ENCODE measurements around the gene TMEM167B.

Gene TMEM167B
- long read RNA-seq, transcript TMEM167B-201 (3 exons, 3,730 nt): major isoform, 181 of 200 reads
- long read RNA-seq, partial matches to known transcripts: 3 of 200 reads
- long read RNA-seq, other reads (novel, unspliced or antisense): 16 of 200 reads

DNA sequence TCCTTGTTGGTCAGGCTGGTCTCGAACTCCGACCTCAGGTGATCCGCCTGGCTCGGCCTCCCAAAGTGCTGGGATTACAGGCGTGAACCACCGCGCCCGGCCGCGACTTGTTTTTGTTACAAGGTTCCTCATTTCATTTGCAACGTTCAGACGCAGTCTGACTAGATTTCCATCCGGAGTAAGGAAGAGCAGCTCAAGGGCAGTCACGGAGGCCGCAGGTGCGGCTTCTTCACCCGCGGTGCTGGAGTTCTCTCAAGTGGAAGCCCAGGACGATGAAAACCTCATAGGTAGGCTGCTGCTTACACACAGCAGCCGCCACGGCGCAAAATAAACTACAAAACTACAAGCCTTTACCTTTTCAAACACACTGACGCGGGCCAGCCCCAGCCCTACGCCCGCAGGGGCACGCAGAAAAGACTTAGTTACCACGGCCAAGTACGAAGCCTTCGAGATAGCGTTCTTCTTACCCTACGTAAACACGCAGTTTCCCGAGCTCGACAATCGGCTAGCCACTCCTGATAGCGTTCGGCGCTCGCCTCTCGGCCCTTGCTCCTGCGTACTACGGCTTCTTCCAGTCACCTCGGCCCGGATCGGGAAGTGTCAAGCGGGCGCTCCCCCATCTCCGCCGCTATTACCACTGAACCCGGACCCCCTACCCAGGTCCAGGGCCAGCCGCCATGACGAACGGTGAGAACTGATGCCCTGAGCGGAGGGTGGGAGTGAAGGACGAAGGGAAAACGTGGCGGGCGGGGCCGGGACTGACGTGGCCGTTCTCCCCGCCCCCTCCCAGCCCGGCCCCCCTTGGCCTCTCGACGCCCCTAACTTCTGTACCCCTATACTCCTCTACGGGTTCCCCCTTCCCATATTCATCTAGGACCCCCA is at the start of gene TMEM167B:
Gene TMEM167B, plus strand, starts transcription at position 569 of the 882 bp plus-strand sequence. Its CDS starts 109 bp downstream, at position 678.
- DNase-seq (ENCODE audit: low read depth in 1 of 2, low spot score in 1 of 2): peak; percentile 91 to 97
- Histone ChIP-seq H3K27ac (replicated peaks) (peak within 1 kb of the TSS; percentile 99), H3K27me3 (ENCODE audit: insufficient read depth, poor library complexity, severe bottlenecking) (no peaks in the 10 kb centered on the region), H3K4me3 (replicated peaks; ENCODE audit: insufficient read depth, low read length) (peak within 1 kb of the TSS; percentile 90)
- TF ChIP-seq, protein P1, sequence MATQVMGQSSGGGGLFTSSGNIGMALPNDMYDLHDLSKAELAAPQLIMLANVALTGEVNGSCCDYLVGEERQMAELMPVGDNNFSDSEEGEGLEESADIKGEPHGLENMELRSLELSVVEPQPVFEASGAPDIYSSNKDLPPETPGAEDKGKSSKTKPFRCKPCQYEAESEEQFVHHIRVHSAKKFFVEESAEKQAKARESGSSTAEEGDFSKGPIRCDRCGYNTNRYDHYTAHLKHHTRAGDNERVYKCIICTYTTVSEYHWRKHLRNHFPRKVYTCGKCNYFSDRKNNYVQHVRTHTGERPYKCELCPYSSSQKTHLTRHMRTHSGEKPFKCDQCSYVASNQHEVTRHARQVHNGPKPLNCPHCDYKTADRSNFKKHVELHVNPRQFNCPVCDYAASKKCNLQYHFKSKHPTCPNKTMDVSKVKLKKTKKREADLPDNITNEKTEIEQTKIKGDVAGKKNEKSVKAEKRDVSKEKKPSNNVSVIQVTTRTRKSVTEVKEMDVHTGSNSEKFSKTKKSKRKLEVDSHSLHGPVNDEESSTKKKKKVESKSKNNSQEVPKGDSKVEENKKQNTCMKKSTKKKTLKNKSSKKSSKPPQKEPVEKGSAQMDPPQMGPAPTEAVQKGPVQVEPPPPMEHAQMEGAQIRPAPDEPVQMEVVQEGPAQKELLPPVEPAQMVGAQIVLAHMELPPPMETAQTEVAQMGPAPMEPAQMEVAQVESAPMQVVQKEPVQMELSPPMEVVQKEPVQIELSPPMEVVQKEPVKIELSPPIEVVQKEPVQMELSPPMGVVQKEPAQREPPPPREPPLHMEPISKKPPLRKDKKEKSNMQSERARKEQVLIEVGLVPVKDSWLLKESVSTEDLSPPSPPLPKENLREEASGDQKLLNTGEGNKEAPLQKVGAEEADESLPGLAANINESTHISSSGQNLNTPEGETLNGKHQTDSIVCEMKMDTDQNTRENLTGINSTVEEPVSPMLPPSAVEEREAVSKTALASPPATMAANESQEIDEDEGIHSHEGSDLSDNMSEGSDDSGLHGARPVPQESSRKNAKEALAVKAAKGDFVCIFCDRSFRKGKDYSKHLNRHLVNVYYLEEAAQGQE (IDR thresholded peaks at IDR 0.05; ENCODE audit: insufficient replicate concordance, low read depth): peak; percentile 69
- TF ChIP-seq, protein P2, sequence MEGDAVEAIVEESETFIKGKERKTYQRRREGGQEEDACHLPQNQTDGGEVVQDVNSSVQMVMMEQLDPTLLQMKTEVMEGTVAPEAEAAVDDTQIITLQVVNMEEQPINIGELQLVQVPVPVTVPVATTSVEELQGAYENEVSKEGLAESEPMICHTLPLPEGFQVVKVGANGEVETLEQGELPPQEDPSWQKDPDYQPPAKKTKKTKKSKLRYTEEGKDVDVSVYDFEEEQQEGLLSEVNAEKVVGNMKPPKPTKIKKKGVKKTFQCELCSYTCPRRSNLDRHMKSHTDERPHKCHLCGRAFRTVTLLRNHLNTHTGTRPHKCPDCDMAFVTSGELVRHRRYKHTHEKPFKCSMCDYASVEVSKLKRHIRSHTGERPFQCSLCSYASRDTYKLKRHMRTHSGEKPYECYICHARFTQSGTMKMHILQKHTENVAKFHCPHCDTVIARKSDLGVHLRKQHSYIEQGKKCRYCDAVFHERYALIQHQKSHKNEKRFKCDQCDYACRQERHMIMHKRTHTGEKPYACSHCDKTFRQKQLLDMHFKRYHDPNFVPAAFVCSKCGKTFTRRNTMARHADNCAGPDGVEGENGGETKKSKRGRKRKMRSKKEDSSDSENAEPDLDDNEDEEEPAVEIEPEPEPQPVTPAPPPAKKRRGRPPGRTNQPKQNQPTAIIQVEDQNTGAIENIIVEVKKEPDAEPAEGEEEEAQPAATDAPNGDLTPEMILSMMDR (IDR thresholded peaks at IDR 0.05; ENCODE audit: insufficient read depth, low read length): no peak
- peak; percentile 13; the same call in 1 of the 2 replicates for TF ChIP-seq SPI1 (IDR thresholded peaks at IDR 0.05; ENCODE audit: borderline replicate concordance, low read depth)
- peak; percentile 87 for TF ChIP-seq POLR2AphosphoS5 (IDR thresholded peaks at IDR 0.05; ENCODE audit: low read depth)

DNA sequence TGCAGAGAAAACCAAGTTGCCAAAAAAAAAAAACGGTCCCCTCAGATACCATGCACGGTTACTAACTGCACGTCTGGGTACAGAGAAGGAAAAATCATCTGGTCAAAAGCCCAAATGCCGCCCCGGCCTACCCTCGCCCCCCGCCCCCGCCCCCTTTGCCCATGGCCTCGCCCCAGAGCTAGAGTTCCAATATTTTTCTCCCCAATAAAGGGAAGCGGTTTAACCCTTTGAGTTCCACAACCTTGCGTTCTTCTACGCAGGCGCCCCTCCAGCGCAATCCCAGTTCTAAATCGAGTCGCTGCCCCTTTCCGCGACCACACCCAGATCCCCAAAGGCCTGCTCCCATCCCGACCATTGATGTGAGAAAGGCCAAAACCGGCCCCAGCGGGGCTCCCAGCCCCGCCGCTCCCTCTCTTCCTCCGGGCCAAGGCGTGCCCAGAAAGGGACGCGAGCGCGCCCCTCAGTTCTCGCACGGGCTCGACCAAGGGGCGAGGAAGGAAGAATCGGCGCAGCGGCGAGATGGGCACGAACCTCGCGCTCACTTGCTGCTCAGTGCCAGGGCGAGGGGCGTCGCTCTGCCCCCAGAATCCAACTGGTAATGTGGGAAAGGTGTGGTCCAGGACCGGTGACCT is 49.5 kb upstream of the TMEM167B start:
- H3K27ac ChIP-seq (replicated peaks): peak overlapping the region; percentile 57
- peak; percentile 16 to 28 for DNase-seq (ENCODE audit: low read depth in 1 of 2, low spot score in 1 of 2)
- H3K4me3 ChIP-seq (replicated peaks; ENCODE audit: insufficient read depth, low read length): peak overlapping the region; percentile 75
- no peaks in the 10 kb centered on the region for H3K27me3 ChIP-seq (ENCODE audit: insufficient read depth, poor library complexity, severe bottlenecking)
- TF ChIP-seq SPI1 (IDR thresholded peaks at IDR 0.05; ENCODE audit: borderline replicate concordance, low read depth) (no peak), GABPA (IDR thresholded peaks at IDR 0.05; ENCODE audit: low read depth) (no peak), POLR2AphosphoS5 (IDR thresholded peaks at IDR 0.05; ENCODE audit: low read depth) (no peak)
- TF ChIP-seq, protein P2 (IDR thresholded peaks at IDR 0.05; ENCODE audit: insufficient read depth, low read length): no peak
- TF ChIP-seq, protein P1 (IDR thresholded peaks at IDR 0.05; ENCODE audit: insufficient replicate concordance, low read depth): no peak

DNA sequence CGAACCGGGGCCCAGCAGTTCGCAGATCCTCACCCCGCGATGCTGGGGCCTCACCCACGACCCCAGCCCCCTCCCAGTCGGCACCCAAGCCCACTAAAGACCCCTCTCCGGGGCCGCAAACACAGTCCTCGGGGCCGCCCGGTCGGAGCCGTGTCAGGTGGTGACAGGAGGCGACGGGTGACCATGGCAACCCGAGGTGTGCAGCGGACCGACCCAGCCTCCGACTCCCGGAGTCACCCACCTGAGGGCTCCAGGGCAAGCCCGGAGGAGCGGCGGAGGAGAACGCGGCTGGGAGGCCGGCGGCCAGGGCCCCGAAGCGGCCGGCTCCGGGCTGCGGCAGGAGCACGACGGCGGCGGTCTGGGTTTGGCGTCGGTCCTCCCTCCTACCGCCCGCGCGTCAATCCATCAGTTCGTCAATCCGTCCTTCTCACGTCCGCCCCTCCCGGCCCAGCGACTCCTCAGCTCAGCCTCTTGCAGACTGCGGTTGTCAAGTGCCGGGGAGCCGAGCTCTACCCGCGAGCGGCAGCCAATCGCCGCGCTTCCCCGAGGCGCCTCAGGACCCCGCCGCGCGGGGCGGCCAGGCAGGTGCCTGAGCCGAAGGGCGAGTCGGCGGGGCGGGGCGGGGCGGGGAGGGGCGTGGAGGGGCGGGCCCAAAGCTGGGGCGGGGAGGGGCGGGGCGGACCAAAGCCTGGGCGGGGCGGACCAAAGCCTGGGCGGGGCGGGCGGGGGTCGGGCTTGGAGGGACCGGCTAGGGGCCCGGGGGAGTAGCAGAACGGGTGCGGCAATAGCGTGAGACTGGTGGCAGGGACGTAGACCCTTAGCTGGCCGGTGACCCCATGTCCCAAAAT is 48.7 kb upstream of the TMEM167B start, which contains the start of gene WDR47:
Gene WDR47, minus strand, starts transcription at position 482 of the 848 bp plus-strand sequence. CDS start 18,590 bp downstream, outside the sequence.
- TF ChIP-seq, protein P1 (IDR thresholded peaks at IDR 0.05; ENCODE audit: insufficient replicate concordance, low read depth): peak; percentile 70
- TF ChIP-seq SPI1 (IDR thresholded peaks at IDR 0.05; ENCODE audit: borderline replicate concordance, low read depth): no peak
- TF ChIP-seq POLR2AphosphoS5 (IDR thresholded peaks at IDR 0.05; ENCODE audit: low read depth): peak; percentile 89
- no peak for TF ChIP-seq GABPA (IDR thresholded peaks at IDR 0.05; ENCODE audit: low read depth)
- TF ChIP-seq, protein P2 (IDR thresholded peaks at IDR 0.05; ENCODE audit: insufficient read depth, low read length): no peak
- H3K27ac ChIP-seq (replicated peaks): peak within 1 kb of the TSS; percentile 57
- H3K4me3 ChIP-seq (replicated peaks; ENCODE audit: insufficient read depth, low read length): peak within 1 kb of the TSS; percentile 75
- peak; percentile 93 to 98 for DNase-seq (ENCODE audit: low read depth in 1 of 2, low spot score in 1 of 2)
- no peaks in the 10 kb centered on the region for H3K27me3 ChIP-seq (ENCODE audit: insufficient read depth, poor library complexity, severe bottlenecking)

Data from HL-60 (cell line).